ENCODE data around the gene NAP1L5.

The NAP1L5 gene

DNA sequence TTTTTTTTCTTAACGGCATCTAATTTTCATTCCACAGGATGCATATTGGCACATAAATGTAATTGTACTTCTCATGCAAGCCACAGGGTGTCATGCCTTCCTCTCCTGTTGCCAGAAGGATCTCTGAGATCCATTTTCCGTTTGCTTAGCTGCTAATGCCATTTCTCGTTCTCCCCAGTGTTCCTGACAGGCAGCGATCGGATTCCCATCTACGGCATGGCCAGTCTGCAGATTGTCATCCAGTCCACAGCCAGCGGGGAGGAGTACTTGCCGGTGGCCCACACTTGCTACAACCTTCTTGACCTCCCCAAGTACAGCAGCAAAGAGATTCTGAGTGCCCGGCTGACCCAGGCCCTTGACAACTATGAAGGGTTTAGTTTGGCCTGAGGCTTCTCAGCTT is 8.9 kb upstream of the NAP1L5 start:
- Histone ChIP-seq H3K36me3 (ENCODE audit: insufficient read depth, low read length) (peaks cover 9% of the 10 kb centered on the region; the same call in 1 of the 2 replicates), H3K9me3 (ENCODE audit: insufficient read depth, low read depth, low read length) (no peaks in the 10 kb centered on the region), H3K27me3 (ENCODE audit: insufficient read depth, low read length, poor library complexity, severe bottlenecking) (no peaks in the 10 kb centered on the region), H3K4me3 (ENCODE audit: low read length, poor library complexity, severe bottlenecking) (no peak overlapping the region), H4K20me1 (ENCODE audit: insufficient read depth, low read length, poor library complexity, severe bottlenecking) (no peaks in the 10 kb centered on the region), H3K4me1 (ENCODE audit: insufficient read depth, low read length, poor library complexity, severe bottlenecking) (no peaks in the 10 kb centered on the region), H3K79me2 (ENCODE audit: insufficient read depth, low read length) (no peaks in the 10 kb centered on the region), H3F3A (ENCODE audit: low read depth) (no peaks in the 10 kb centered on the region), H3K9me2 (replicated peaks; ENCODE audit: low read depth, low read length) (no peaks in the 10 kb centered on the region), H3K4me2 (ENCODE audit: low read depth, low read length, poor library complexity, severe bottlenecking) (no peak overlapping the region), H3K9ac (ENCODE audit: low read depth, low read length, poor library complexity, severe bottlenecking) (no peak overlapping the region), H2AFZ (ENCODE audit: low read length) (no peak overlapping the region)
- TF ChIP-seq EZH2phosphoT487 (IDR thresholded peaks at IDR 0.05; ENCODE audit: borderline replicate concordance) = no peak
- TF ChIP-seq, protein P1, sequence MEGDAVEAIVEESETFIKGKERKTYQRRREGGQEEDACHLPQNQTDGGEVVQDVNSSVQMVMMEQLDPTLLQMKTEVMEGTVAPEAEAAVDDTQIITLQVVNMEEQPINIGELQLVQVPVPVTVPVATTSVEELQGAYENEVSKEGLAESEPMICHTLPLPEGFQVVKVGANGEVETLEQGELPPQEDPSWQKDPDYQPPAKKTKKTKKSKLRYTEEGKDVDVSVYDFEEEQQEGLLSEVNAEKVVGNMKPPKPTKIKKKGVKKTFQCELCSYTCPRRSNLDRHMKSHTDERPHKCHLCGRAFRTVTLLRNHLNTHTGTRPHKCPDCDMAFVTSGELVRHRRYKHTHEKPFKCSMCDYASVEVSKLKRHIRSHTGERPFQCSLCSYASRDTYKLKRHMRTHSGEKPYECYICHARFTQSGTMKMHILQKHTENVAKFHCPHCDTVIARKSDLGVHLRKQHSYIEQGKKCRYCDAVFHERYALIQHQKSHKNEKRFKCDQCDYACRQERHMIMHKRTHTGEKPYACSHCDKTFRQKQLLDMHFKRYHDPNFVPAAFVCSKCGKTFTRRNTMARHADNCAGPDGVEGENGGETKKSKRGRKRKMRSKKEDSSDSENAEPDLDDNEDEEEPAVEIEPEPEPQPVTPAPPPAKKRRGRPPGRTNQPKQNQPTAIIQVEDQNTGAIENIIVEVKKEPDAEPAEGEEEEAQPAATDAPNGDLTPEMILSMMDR (conservative IDR thresholded peaks at IDR 0.05; ENCODE audit: low read length) = peak; percentile 63

DNA sequence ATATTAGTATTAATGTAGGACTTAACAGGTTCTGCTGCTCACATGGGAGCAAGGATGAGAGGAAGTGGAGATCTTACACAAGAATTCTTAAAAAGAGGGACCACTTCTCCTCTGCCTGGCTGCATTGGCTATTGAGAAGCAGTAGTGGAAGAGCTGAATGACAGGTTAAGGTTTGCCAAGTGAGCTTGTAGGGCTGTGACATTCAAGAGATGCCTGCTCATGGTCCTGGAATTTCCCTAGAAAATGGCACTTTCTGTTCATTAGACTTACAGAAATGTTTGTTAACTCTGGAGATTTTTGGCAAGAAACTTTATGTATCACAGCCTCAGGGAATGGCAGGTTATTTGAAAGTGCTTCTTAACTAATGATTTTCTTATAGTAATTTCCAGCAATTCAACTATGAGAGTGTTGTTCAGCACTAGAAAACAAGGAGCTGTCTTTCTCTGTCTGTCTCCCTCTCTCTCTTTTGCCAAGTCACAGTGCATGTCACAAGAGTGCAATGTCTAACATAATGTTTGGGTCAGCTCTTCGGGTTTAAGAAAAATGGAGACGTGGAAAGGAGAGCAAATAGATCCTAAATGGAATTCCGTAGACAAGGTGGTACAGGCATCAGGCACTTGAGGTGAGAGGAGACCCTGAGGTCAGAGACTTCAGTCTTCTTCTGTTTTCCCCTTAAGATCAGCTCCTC is 8.3 kb upstream of the NAP1L5 start:
- no peak overlapping the region for H2AFZ ChIP-seq (ENCODE audit: low read length)
- H3K4me1 ChIP-seq (ENCODE audit: insufficient read depth, low read length, poor library complexity, severe bottlenecking) = no peaks in the 10 kb centered on the region
- no peaks in the 10 kb centered on the region for H3F3A ChIP-seq (ENCODE audit: low read depth)
- TF ChIP-seq EZH2phosphoT487 (IDR thresholded peaks at IDR 0.05; ENCODE audit: borderline replicate concordance) = no peak
- TF ChIP-seq, protein P1 (conservative IDR thresholded peaks at IDR 0.05; ENCODE audit: low read length) = no peak
- no peak overlapping the region for H3K9ac ChIP-seq (ENCODE audit: low read depth, low read length, poor library complexity, severe bottlenecking)
- no peaks in the 10 kb centered on the region for H4K20me1 ChIP-seq (ENCODE audit: insufficient read depth, low read length, poor library complexity, severe bottlenecking)
- H3K36me3 ChIP-seq (ENCODE audit: insufficient read depth, low read length) = peaks cover 9% of the 10 kb centered on the region; the same call in 1 of the 2 replicates
- no peaks in the 10 kb centered on the region for H3K9me2 ChIP-seq (replicated peaks; ENCODE audit: low read depth, low read length)
- H3K79me2 ChIP-seq (ENCODE audit: insufficient read depth, low read length) = no peaks in the 10 kb centered on the region
- H3K27me3 ChIP-seq (ENCODE audit: insufficient read depth, low read length, poor library complexity, severe bottlenecking) = no peaks in the 10 kb centered on the region
- H3K4me3 ChIP-seq (ENCODE audit: low read length, poor library complexity, severe bottlenecking) = no peak overlapping the region
- no peaks in the 10 kb centered on the region for H3K9me3 ChIP-seq (ENCODE audit: insufficient read depth, low read depth, low read length)
- H3K4me2 ChIP-seq (ENCODE audit: low read depth, low read length, poor library complexity, severe bottlenecking) = no peak overlapping the region

DNA sequence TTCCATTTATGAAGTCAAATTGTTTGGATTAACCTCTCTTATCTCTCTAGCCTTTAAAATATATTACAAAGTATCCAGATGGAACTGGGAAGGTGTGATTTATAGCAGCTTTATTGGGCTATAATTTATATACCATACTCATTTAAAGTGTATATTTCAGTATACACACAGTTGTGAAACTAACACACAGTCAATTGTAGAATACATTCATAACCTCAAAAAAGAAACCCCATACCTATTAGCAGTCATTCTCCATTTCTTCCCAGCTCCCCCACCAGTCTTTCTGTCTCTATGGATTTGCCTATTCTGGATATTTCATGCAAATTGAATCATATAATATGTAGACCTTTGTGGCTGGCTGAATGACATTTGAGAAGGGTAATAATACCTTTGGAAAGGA is 7.6 kb upstream of the NAP1L5 start:
- Histone ChIP-seq H2AFZ (ENCODE audit: low read length) (no peak overlapping the region), H3K27me3 (ENCODE audit: insufficient read depth, low read length, poor library complexity, severe bottlenecking) (no peaks in the 10 kb centered on the region), H3K9me3 (ENCODE audit: insufficient read depth, low read depth, low read length) (no peaks in the 10 kb centered on the region), H3K4me1 (ENCODE audit: insufficient read depth, low read length, poor library complexity, severe bottlenecking) (no peaks in the 10 kb centered on the region), H3K4me2 (ENCODE audit: low read depth, low read length, poor library complexity, severe bottlenecking) (no peak overlapping the region), H3K9ac (ENCODE audit: low read depth, low read length, poor library complexity, severe bottlenecking) (no peak overlapping the region), H4K20me1 (ENCODE audit: insufficient read depth, low read length, poor library complexity, severe bottlenecking) (no peaks in the 10 kb centered on the region), H3F3A (ENCODE audit: low read depth) (no peaks in the 10 kb centered on the region), H3K36me3 (ENCODE audit: insufficient read depth, low read length) (peaks cover 9% of the 10 kb centered on the region; the same call in 1 of the 2 replicates), H3K9me2 (replicated peaks; ENCODE audit: low read depth, low read length) (no peaks in the 10 kb centered on the region), H3K79me2 (ENCODE audit: insufficient read depth, low read length) (no peaks in the 10 kb centered on the region), H3K4me3 (ENCODE audit: low read length, poor library complexity, severe bottlenecking) (no peak overlapping the region)
- no peak for TF ChIP-seq EZH2phosphoT487 (IDR thresholded peaks at IDR 0.05; ENCODE audit: borderline replicate concordance)
- TF ChIP-seq, protein P1 (conservative IDR thresholded peaks at IDR 0.05; ENCODE audit: low read length) = no peak
